ENCODE measurements around the gene TRIM25.

TRIM25 gene

DNA sequence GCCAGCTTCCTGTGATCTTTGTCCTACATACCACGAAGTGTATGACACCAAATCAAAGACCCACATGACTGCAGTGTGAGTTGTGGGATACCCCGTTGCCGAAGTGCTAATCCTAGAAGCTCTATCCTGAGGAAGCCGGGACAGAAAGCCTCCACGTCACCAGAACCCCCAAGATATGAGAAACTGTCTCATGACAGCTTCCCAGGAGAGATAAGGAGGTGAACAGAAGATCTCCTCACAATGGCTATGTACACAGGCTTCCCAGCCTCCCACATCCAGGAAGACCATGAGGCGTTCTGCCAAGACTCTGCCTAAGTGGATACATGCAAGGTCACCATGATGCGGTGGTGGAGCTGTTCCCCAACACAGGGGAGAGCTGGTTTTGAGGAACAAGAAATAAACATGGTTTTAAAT lies 37.1 kb downstream of the TRIM25 start:
- TF ChIP-seq, protein P1, sequence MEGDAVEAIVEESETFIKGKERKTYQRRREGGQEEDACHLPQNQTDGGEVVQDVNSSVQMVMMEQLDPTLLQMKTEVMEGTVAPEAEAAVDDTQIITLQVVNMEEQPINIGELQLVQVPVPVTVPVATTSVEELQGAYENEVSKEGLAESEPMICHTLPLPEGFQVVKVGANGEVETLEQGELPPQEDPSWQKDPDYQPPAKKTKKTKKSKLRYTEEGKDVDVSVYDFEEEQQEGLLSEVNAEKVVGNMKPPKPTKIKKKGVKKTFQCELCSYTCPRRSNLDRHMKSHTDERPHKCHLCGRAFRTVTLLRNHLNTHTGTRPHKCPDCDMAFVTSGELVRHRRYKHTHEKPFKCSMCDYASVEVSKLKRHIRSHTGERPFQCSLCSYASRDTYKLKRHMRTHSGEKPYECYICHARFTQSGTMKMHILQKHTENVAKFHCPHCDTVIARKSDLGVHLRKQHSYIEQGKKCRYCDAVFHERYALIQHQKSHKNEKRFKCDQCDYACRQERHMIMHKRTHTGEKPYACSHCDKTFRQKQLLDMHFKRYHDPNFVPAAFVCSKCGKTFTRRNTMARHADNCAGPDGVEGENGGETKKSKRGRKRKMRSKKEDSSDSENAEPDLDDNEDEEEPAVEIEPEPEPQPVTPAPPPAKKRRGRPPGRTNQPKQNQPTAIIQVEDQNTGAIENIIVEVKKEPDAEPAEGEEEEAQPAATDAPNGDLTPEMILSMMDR (IDR thresholded peaks at IDR 0.05; ENCODE audit: control insufficient read depth, extremely low read depth, insufficient read depth): no peak
- H3K4me3 ChIP-seq (ENCODE audit: low read depth, low read length): no peak overlapping the region
- no peak for DNase-seq (ENCODE audit: low read depth)

DNA sequence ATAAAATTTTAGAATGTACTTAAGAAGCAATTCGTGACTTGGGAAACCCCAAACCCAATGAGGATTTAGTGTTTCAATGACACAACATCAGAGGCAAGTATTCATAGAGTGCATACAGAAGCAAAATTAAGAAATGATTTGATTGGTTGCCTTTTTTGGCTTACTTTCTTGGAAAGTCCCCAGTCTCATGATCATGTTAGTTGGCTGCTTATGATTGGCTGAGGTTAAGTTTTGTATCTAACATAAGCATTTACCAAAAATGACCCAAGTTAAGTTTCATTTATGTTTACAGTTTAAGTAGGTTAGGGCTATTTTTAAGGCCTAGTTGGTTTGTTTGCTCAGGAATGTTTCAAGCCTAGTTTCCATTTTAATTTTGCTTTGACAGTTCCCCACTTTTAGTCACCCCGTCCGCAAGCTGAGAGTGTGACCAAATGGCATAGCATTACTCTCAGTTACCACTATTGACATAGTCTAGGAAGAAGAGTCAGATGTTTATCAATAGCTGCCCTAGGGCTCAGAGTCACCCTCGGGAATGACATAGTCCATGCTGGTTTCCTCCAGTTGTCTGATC lies 43.7 kb downstream of the TRIM25 start:
- no peak overlapping the region for H3K4me3 ChIP-seq (ENCODE audit: low read depth, low read length)
- TF ChIP-seq, protein P1 (IDR thresholded peaks at IDR 0.05; ENCODE audit: control insufficient read depth, extremely low read depth, insufficient read depth): no peak
- no peak for DNase-seq (ENCODE audit: low read depth)

DNA sequence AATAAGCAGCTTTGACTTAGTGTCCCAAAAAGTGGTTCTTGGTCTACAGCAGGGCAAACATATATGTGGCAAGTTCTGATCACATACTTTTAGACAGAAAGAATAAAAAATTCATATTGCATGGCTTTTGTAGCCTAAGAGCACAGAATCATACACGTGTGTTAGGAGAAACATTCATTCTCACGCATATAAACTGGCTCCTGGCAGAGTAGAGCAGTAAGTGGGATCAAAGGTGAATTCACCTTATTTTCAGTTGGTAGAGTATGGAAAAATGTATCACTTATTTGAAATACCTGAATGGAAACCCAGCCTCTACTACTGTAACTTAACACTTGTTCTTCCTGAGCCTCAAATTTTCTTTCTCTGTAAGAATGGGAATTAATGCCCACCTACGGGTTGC lies 45.1 kb downstream of the TRIM25 start:
- DNase-seq (ENCODE audit: low read depth): no peak
- TF ChIP-seq, protein P1 (IDR thresholded peaks at IDR 0.05; ENCODE audit: control insufficient read depth, extremely low read depth, insufficient read depth): no peak
- no peak overlapping the region for H3K4me3 ChIP-seq (ENCODE audit: low read depth, low read length)

DNA sequence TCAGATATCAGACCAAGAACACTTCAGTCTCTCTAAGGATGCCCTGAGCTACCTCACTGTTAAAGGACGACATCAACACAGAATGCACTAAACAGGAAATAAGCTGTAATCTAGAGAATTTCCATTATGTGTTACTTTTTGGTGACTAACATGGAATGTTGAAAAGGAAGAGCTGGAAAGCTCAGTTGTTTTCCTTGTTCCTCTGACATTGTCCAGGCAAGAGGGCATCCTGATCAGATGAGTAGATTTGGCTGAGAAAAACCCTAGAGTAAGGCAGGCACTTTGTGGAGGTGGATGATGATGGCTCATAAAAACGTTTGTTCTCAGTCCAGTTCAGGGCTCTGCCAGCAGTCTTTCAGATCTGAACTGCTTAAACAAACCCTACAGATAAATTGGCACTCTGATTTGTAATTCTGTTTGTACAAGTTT lies 45.9 kb downstream of the TRIM25 start:
- no peak overlapping the region for H3K4me3 ChIP-seq (ENCODE audit: low read depth, low read length)
- TF ChIP-seq, protein P1 (IDR thresholded peaks at IDR 0.05; ENCODE audit: control insufficient read depth, extremely low read depth, insufficient read depth): no peak
- DNase-seq (ENCODE audit: low read depth): peak; percentile 81

DNA sequence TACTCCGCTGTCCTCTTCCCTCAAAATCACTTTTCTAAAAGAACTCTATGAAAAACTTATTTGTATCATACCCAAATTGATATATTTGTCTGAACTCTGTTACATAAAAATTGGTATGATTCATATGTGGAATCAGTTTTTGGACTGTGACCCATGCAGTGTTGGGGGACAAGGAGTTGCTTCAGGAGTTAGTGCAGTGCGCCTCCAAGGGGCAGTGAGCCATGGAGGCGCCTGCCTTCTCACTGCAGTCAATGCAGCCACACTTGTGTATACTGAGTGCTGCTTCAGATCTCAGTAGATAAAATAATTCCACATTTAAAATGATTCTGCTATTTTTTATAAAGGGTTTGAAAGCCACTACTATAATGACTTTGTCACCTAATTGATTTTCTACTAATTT lies 47.4 kb downstream of the TRIM25 start:
- H3K4me3 ChIP-seq (ENCODE audit: low read depth, low read length): no peak overlapping the region
- DNase-seq (ENCODE audit: low read depth): no peak
- TF ChIP-seq, protein P1 (IDR thresholded peaks at IDR 0.05; ENCODE audit: control insufficient read depth, extremely low read depth, insufficient read depth): peak; percentile 47

DNA sequence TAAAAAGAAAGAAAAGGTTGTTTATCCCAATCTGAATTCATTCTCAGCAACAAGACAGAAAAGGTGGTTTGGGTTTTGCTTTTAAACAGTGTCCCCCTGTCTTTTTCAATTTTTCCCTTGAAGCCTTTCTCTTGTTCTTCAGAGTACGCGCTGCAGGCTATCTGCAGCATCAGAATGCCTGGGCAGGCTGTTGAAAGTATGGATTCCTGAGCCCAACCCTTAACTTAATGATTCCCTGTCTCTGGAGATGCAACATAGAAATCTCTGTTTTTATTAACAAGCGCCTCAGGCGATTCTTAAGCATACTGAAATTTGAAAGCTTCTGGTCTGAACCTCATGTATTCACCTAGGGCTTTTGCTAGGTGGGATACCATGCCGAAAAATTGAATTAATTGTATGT lies 47.8 kb downstream of the TRIM25 start:
- no peak overlapping the region for H3K4me3 ChIP-seq (ENCODE audit: low read depth, low read length)
- TF ChIP-seq, protein P1 (IDR thresholded peaks at IDR 0.05; ENCODE audit: control insufficient read depth, extremely low read depth, insufficient read depth): no peak
- DNase-seq (ENCODE audit: low read depth): no peak

DNA sequence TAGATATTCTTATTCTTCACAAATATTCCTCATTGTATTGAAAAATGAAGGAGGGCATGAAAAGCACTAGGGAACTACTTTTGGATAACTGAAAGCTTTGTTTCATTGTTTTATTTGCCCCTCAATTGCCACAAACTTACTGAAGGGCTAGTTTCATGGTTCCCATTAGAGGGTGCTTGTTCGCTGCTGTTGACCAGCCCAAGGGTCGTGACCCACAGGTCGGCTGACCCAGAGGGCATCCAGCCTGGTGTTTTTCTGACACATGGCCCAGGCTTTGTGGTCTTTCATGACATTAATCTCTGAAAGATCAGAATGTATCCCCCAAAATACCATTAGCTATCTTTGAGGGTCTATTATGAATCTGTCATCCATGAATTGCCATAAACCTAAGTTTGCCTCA lies 49.9 kb downstream of the TRIM25 start:
- H3K4me3 ChIP-seq (ENCODE audit: low read depth, low read length): no peak overlapping the region
- DNase-seq (ENCODE audit: low read depth): no peak
- TF ChIP-seq, protein P1 (IDR thresholded peaks at IDR 0.05; ENCODE audit: control insufficient read depth, extremely low read depth, insufficient read depth): no peak

Data from LNCaP clone FGC (cell line).